Activated CD4-positive, alpha-beta memory T cell treated with anti-CD3 and anti-CD28 coated beads, Interleukin-2, amount 10 ng/mL, durations not matched to agents 7 days and 5 days (primary cell): ENCODE results near the gene GRIN2A. TPM values are rescaled to one million over a fixed set of nuclear protein-coding genes. Genes with fewer than 3 reads are reported as not detected.

ENCODE experiments used
- CTCF ChIA-PET: fragments of 350-600 bp; sonication (Branson Sonifier 250); formaldehyde crosslinking; loops from one replicate; lab custom pipeline; 2021; ENCODE audit warnings: antibody characterized with exemption, inconsistent platforms; lab: Charles Lee
- POLR2A ChIA-PET: fragments of 350-600 bp; sonication (Branson Sonifier 250); formaldehyde crosslinking; loops from one replicate; lab custom pipeline; 2021; ENCODE audit warnings: antibody characterized with exemption; lab: Charles Lee
- DNase-seq: peaks from one replicate; pipeline ENCODE4 v3.0.0-alpha.2; 2020
- H3K27ac Mint-ChIP-seq: one replicate; pipeline ENCODE4 v1.8.0; 2021; ENCODE audit warnings: mild to moderate bottlenecking, mixed read lengths
- H3K27me3 Mint-ChIP-seq: one replicate; pipeline ENCODE4 v1.8.0; 2021; ENCODE audit warnings: mixed read lengths
- H3K36me3 Mint-ChIP-seq: one replicate; pipeline ENCODE4 v1.8.0; 2021; ENCODE audit warnings: low read depth, mixed read lengths
- H3K4me1 Mint-ChIP-seq: one replicate; pipeline ENCODE4 v1.8.0; 2021; ENCODE audit warnings: mixed read lengths
- H3K4me3 Mint-ChIP-seq: one replicate; pipeline ENCODE4 v1.8.0; 2021; ENCODE audit warnings: mild to moderate bottlenecking, mixed read lengths
- H3K9me3 Mint-ChIP-seq: one replicate; pipeline ENCODE4 v1.8.0; 2021; ENCODE audit warnings: mixed read lengths
- total RNA-seq, 2 experiments: library from RNA; stranded (reverse); gene quantifications; one replicate each; pipeline ENCODE4 v1.2.3, GENCODE V29; 2021

GRIN2A gene
- total RNA-seq, 2 experiments from 2014 or later: not detected

- Mint-ChIP-seq H3K27ac (no peak overlapping the region), H3K27me3 (no peaks in the 10 kb centered on the region), H3K4me1 (no peaks in the 10 kb centered on the region), H3K4me3 (no peak overlapping the region), H3K36me3 (no peaks in the 10 kb centered on the region), H3K9me3 (no peaks in the 10 kb centered on the region)
- no peak for DNase-seq
- ChIA-PET POLR2A (no interaction called here), CTCF (no interaction called here)
These were observed 40.6 kb downstream of the GRIN2A start for GRCh38 chr16:10141671-10142070.

GRCh38 chr16:10138881-10139280, 43.3 kb downstream of the GRIN2A start:
- Mint-ChIP-seq H3K27me3 (no peaks in the 10 kb centered on the region), H3K36me3 (no peaks in the 10 kb centered on the region), H3K4me1 (no peaks in the 10 kb centered on the region), H3K4me3 (no peak overlapping the region), H3K27ac (no peak overlapping the region), H3K9me3 (no peaks in the 10 kb centered on the region)
- no peak for DNase-seq
- POLR2A ChIA-PET: no interaction called here
- CTCF ChIA-PET: no interaction called here

- no peak for DNase-seq
- no peaks in the 10 kb centered on the region for H3K4me1 Mint-ChIP-seq
- ChIA-PET CTCF (no interaction called here), POLR2A (no interaction called here)
- no peak overlapping the region for H3K4me3 Mint-ChIP-seq
- no peak overlapping the region for H3K27ac Mint-ChIP-seq
- no peaks in the 10 kb centered on the region for H3K9me3 Mint-ChIP-seq
- no peaks in the 10 kb centered on the region for H3K36me3 Mint-ChIP-seq
- H3K27me3 Mint-ChIP-seq: no peaks in the 10 kb centered on the region
These were observed 44.9 kb downstream of the GRIN2A start for GRCh38 chr16:10137341-10137740.

GRCh38 chr16:10136916-10137315, 45.3 kb downstream of the GRIN2A start:
- Mint-ChIP-seq H3K27me3 (no peaks in the 10 kb centered on the region), H3K4me1 (no peaks in the 10 kb centered on the region), H3K4me3 (no peak overlapping the region), H3K36me3 (no peaks in the 10 kb centered on the region), H3K27ac (no peak overlapping the region), H3K9me3 (no peaks in the 10 kb centered on the region)
- ChIA-PET CTCF (no interaction called here), POLR2A (no interaction called here)
- no peak for DNase-seq

GRCh38 chr16:10130538-10130937, 51.7 kb downstream of the GRIN2A start:
- ChIA-PET CTCF (no interaction called here), POLR2A (no interaction called here)
- Mint-ChIP-seq H3K4me3 (no peak overlapping the region), H3K36me3 (no peaks in the 10 kb centered on the region), H3K27ac (no peak overlapping the region), H3K4me1 (no peaks in the 10 kb centered on the region), H3K27me3 (no peaks in the 10 kb centered on the region), H3K9me3 (no peaks in the 10 kb centered on the region)
- DNase-seq: no peak

GRCh38 chr16:10128397-10129258, 53.6 kb downstream of the GRIN2A start:
- H3K4me1 Mint-ChIP-seq: no peaks in the 10 kb centered on the region
- H3K27me3 Mint-ChIP-seq: no peaks in the 10 kb centered on the region
- ChIA-PET CTCF (no interaction called here), POLR2A (no interaction called here)
- H3K27ac Mint-ChIP-seq: no peak overlapping the region
- no peaks in the 10 kb centered on the region for H3K9me3 Mint-ChIP-seq
- DNase-seq: no peak
- no peak overlapping the region for H3K4me3 Mint-ChIP-seq
- no peaks in the 10 kb centered on the region for H3K36me3 Mint-ChIP-seq

- no peaks in the 10 kb centered on the region for H3K4me1 Mint-ChIP-seq
- H3K9me3 Mint-ChIP-seq: no peaks in the 10 kb centered on the region
- H3K4me3 Mint-ChIP-seq: no peak overlapping the region
- no peak overlapping the region for H3K27ac Mint-ChIP-seq
- no peak for DNase-seq
- ChIA-PET POLR2A (no interaction called here), CTCF (no interaction called here)
- H3K27me3 Mint-ChIP-seq: no peaks in the 10 kb centered on the region
- no peaks in the 10 kb centered on the region for H3K36me3 Mint-ChIP-seq
These were observed 55.5 kb downstream of the GRIN2A start for GRCh38 chr16:10126686-10127085.

GRCh38 chr16:10123141-10123540, 59.1 kb downstream of the GRIN2A start:
- no peak for DNase-seq
- Mint-ChIP-seq H3K9me3 (no peaks in the 10 kb centered on the region), H3K27ac (no peak overlapping the region), H3K4me1 (no peaks in the 10 kb centered on the region), H3K36me3 (no peaks in the 10 kb centered on the region), H3K27me3 (no peaks in the 10 kb centered on the region), H3K4me3 (no peak overlapping the region)
- ChIA-PET CTCF (no interaction called here), POLR2A (no interaction called here)

- no peak for DNase-seq
- Mint-ChIP-seq H3K4me1 (no peaks in the 10 kb centered on the region), H3K9me3 (no peaks in the 10 kb centered on the region), H3K27ac (no peak overlapping the region), H3K27me3 (no peaks in the 10 kb centered on the region), H3K36me3 (no peaks in the 10 kb centered on the region), H3K4me3 (no peak overlapping the region)
- ChIA-PET POLR2A (no interaction called here), CTCF (no interaction called here)
These were observed 59.7 kb downstream of the GRIN2A start for GRCh38 chr16:10122546-10122945.

- H3K36me3 Mint-ChIP-seq: no peaks in the 10 kb centered on the region
- CTCF ChIA-PET: no interaction called here
- H3K27me3 Mint-ChIP-seq: no peaks in the 10 kb centered on the region
- DNase-seq: no peak
- H3K9me3 Mint-ChIP-seq: no peaks in the 10 kb centered on the region
- no peaks in the 10 kb centered on the region for H3K4me1 Mint-ChIP-seq
- H3K27ac Mint-ChIP-seq: no peak overlapping the region
- H3K4me3 Mint-ChIP-seq: no peak overlapping the region
- POLR2A ChIA-PET: no interaction called here
These were observed 60.3 kb downstream of the GRIN2A start for GRCh38 chr16:10121897-10122425.

GRCh38 chr16:10121491-10121890, 60.7 kb downstream of the GRIN2A start:
- H3K9me3 Mint-ChIP-seq: no peaks in the 10 kb centered on the region
- H3K36me3 Mint-ChIP-seq: no peaks in the 10 kb centered on the region
- DNase-seq: no peak
- no peak overlapping the region for H3K27ac Mint-ChIP-seq
- POLR2A ChIA-PET: no interaction called here
- CTCF ChIA-PET: no interaction called here
- no peaks in the 10 kb centered on the region for H3K4me1 Mint-ChIP-seq
- H3K27me3 Mint-ChIP-seq: no peaks in the 10 kb centered on the region
- H3K4me3 Mint-ChIP-seq: no peak overlapping the region

GRCh38 chr16:10120953-10121352, 61.3 kb downstream of the GRIN2A start:
- Mint-ChIP-seq H3K9me3 (no peaks in the 10 kb centered on the region), H3K4me3 (no peak overlapping the region), H3K27me3 (no peaks in the 10 kb centered on the region), H3K4me1 (no peaks in the 10 kb centered on the region), H3K36me3 (no peaks in the 10 kb centered on the region), H3K27ac (no peak overlapping the region)
- DNase-seq: no peak
- POLR2A ChIA-PET: no interaction called here
- CTCF ChIA-PET: no interaction called here

GRCh38 chr16:10114409-10114808, 67.8 kb downstream of the GRIN2A start:
- Mint-ChIP-seq H3K9me3 (no peaks in the 10 kb centered on the region), H3K27ac (no peak overlapping the region), H3K27me3 (no peaks in the 10 kb centered on the region), H3K4me1 (no peaks in the 10 kb centered on the region), H3K36me3 (no peaks in the 10 kb centered on the region), H3K4me3 (no peak overlapping the region)
- no peak for DNase-seq
- ChIA-PET POLR2A (no interaction called here), CTCF (no interaction called here)

- H3K9me3 Mint-ChIP-seq: no peaks in the 10 kb centered on the region
- CTCF ChIA-PET: no interaction called here
These were observed 69.0 kb downstream of the GRIN2A start for GRCh38 chr16:10113248-10113647.

More at GRCh38 chr16:10113248-10113647, 69.0 kb downstream of the GRIN2A start:
- Mint-ChIP-seq H3K36me3 (no peaks in the 10 kb centered on the region), H3K27me3 (no peaks in the 10 kb centered on the region), H3K27ac (no peak overlapping the region), H3K4me3 (no peak overlapping the region), H3K4me1 (no peaks in the 10 kb centered on the region)
- no peak for DNase-seq
- POLR2A ChIA-PET: no interaction called here
